CD4-positive, alpha-beta T cell treated with Interleukin-15 for 4 hours (primary cell): ENCODE data around the gene SDHAF4.
"Not testable (repeated sequence)": the region's sequence is repeated elsewhere in the genome, so short reads cannot be mapped to it uniquely, and the experiment has no call there.

ENCODE experiments used
- DNase-seq: peaks from one replicate; pipeline ENCODE4 v3.0.0-alpha.2; 2020; ENCODE audit warnings: low spot score

The SDHAF4 gene

DNA sequence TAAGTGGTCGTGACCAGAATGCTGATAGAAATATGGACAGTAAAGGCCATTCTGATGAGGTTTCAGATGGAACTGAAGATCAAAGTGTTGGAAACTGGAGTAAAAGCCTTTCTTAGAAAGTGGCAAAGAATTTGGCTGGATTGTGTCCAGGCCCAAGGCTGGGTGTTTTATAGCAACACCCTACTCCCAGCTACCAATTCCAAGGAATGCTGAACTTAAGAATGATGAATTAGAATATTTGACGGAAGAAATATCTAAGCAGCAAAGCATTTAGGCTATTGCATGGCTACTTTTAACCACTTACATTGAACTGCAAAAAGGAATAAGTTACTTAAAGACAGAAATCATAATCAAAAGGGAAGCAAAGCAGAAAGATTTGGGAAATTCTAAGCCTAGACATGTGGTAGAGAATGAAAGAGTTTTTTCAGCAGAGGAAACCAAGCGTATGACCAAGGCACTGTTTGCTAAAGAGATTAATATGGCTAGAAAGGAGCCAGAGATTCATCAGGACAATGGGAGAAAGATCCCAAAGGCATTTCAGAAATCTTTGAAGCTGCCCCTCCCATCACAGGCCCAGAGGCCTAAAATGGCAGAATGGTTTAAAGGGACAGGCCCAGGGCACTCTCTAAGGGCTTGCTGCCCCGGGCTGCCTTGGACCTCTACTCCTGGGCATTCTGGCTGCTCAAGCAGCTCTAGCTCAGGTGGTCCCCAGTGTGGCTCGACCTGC is 25.8 kb downstream of the SDHAF4 start:
- no peak for DNase-seq

DNA sequence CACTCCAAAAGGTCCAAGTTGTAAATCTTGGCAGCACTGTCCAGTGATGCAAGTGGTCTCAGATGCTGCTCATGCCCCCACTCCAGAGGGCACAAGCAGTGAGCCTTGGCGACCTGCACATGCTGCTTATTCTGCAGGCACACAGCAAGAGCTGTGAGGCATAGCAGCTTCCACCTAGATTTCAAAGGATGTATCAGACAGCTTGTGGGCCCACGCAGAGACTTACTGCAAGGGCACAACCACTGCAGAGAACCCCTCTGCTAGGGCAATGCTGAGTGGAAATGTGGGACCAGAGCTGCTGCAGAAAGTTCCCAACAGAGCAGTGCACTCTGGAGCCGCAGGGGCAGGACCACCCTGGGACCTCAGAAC is 26.4 kb downstream of the SDHAF4 start:
- DNase-seq: no peak

DNA sequence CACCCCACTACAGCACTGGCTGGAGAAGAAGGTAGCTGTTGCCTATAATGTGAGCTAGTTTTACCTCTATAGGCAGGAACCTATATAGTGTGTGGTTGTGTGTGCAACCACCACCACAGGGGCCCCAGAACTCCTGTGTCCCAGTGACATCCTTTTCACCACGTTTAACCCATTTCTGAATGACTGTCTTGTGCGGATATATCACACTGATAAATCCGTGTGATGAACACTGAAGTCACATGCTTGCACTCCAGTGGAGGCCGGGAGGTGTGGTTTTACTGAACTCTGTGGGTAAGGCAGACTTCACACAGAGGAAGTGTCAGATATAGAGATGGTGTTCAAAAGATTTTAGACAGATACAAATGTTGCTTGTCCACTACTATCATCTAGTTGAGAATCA is 32.5 kb downstream of the SDHAF4 start:
- peak; percentile 12 for DNase-seq

DNA sequence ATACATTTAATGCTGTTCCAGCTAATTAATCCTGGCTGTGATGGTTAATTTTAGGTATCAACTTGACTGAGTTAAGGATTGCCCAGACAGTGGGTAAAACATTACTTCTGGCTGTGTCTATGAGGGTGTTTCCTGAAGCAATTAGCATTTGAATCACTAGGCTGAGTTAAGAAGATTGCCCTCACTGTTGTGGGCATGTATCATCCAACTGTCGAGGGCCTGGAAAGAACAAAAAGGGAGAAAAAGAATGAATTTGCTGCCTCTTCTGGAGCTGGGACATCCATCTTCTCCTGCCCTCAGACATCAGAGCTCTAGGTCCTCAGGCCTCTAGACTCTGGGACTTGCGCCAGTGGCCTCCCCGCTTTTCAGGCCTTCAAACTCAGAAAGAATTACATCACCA is 34.3 kb downstream of the SDHAF4 start:
- no peak for DNase-seq

GRCh38 chr6:70604254-70604653 is 37.5 kb downstream of the SDHAF4 start:
- DNase-seq: no peak

GRCh38 chr6:70607371-70607770 is 40.6 kb downstream of the SDHAF4 start:
- not testable (repeated sequence) for DNase-seq

DNA sequence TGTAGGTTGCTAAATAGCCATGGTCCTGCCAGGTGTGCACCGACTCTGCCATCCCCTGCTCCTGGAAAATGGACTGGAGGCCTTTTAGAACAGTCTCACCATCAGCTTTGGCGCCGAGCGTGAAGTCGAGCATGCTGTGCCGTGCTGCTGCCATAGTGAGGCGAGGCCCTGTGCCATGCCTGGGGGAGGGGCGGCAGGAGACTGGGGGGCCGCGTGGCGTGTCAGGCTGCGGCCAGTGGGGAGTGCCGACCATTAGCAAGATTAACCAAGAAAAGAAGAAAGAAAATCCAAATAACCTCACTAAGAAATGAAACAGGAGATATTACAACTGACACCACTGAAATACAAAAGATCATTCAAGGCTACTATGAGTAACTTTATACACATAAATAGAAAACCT is 42.5 kb downstream of the SDHAF4 start:
- not testable (repeated sequence) for DNase-seq

GRCh38 chr6:70616728-70617260 is 50.1 kb downstream of the SDHAF4 start:
- DNase-seq: no peak

GRCh38 chr6:70620746-70621145 is 54.0 kb downstream of the SDHAF4 start:
- no peak for DNase-seq

GRCh38 chr6:70622461-70622860 is 55.7 kb downstream of the SDHAF4 start:
- DNase-seq: no peak

GRCh38 chr6:70625436-70625835 is 58.7 kb downstream of the SDHAF4 start:
- DNase-seq: no peak

DNA sequence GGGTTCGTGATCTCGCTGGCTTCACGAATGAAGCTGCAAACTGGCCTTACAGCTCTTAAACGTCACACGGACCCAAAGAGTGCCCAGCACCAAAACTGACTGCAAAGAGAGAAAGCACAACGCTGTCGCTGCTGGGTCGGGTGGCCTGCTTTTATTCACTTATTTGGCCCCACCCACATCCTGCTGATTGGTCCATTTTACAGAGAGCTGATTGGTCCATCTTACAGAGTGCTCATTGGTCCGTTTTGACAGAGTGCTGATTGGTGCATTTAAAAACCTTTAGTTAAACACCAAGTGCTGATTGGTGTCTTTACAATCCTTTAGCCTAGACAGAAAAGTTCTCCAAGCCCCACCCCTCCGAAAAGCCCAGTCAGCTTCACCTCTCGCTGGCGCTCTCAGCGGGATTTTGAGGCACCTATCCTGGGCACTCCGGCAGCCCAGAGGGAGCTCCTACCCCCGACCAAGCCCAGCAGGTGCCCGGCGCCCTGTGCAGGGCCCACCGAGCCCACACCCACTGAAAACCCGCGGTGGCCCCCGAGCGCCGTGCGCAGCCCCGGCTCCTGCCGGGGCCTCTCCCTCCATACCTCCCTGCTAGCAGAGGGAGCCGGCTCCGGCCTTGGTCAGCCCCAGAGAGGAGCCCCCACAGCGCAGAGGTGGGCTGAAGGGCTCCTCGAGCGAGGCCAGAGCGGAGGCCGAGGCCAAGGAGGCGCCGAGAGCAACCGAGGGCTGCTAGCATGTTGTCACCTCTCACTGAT is 60.9 kb downstream of the SDHAF4 start:
- DNase-seq: no peak

GRCh38 chr6:70629929-70630328 is 63.2 kb downstream of the SDHAF4 start:
- no peak for DNase-seq

- DNase-seq: no peak
Observed at GRCh38 chr6:70633870-70634269, 67.1 kb downstream of the SDHAF4 start.

- no peak for DNase-seq
Observed at GRCh38 chr6:70636596-70636995, 69.9 kb downstream of the SDHAF4 start.

GRCh38 chr6:70638468-70638867 is 71.7 kb downstream of the SDHAF4 start:
- no peak for DNase-seq
